Psoas muscle (tissue), 8 donors: Measurements from ENCODE around the gene YOD1. TPM values are rescaled to one million over a fixed set of nuclear protein-coding genes. Genes with fewer than 3 reads are reported as not detected.
A peak's percentile ranks its signal among the peaks of the same experiment; 100 is the strongest.

Source experiments
- ATAC-seq, 4 donors: fragments of 200-7000 bp; cut with Tn5 transposase; one replicate each; pipeline ENCODE4 v1.9.1; 2020; ENCODE audit warnings: moderate library complexity in 3 of 4, mild to moderate bottlenecking in 2 of 4
- DNase-seq, 2 donors: peaks; one replicate each; pipeline ENCODE4 v3.0.0-alpha.2; 2020
- H3K27ac ChIP-seq: fragments of 200-600 bp; one replicate; pipeline ENCODE4 v1.8.0; 2022
- H3K27me3 ChIP-seq, 3 donors: fragments of 200-600 bp in 1 of 3; one replicate each; pipeline versions ENCODE4 v1.6.1 to v1.8.0; 2013 to 2022; ENCODE audit warnings: low read length in 2 of 3, mild to moderate bottlenecking in 2 of 3, moderate library complexity in 1 of 3; ENCODE audit not compliant: insufficient read depth in 3 of 3
- H3K36me3 ChIP-seq, 2 donors: fragments of 200-600 bp in 1 of 2; one replicate each; pipeline versions ENCODE4 v1.6.1 to v1.8.0; 2013 to 2022; ENCODE audit warnings: low read depth in 1 of 2, mild to moderate bottlenecking in 1 of 2, moderate library complexity in 1 of 2; ENCODE audit not compliant: insufficient read depth in 1 of 2
- H3K4me1 ChIP-seq: fragments of 200-600 bp; one replicate; pipeline ENCODE4 v1.8.0; 2022
- H3K4me3 ChIP-seq: fragments of 200-600 bp; one replicate; pipeline ENCODE4 v1.8.0; 2022; ENCODE audit warnings: mild to moderate bottlenecking
- H3K9me3 ChIP-seq: fragments of 200-600 bp; one replicate; pipeline ENCODE4 v1.8.0; 2022
- CTCF ChIP-seq: fragments of 200-600 bp; IDR thresholded peaks from one replicate; pipeline ENCODE4 v1.8.0; 2022; ENCODE audit warnings: antibody characterized with exemption
- WGBS, 3 donors: extraction: QIAGEN DNeasy Blood & Tissue Kit; methylation state at CpG; one replicate each; pipeline versions ENCODE4 v1.1.6 to v1.1.7; 2013; 5-methylcytosine and 5-hydroxymethylcytosine counted together
- intact Hi-C, 2 donors: fragments of 100-400 bp; cut with DNase I; formaldehyde crosslinking; loops; one replicate each; pipeline versions ENCODE4 v1.11.0 to v1.14.2; 2022
- polyA plus RNA-seq, 3 donors: library from polyadenylated mRNA; stranded (reverse); fragments of 200-250 nt; gene quantifications; one replicate each; pipeline ENCODE4 v1.2.3, GENCODE V29; 2013
- total RNA-seq, 4 donors: library from RNA; stranded (reverse); fragmentation: NEBNext Ultra II Directional in 2 of 4; extraction: Animal tissue kit (Norgen Biotek cat#: 25700) in 2 of 4; gene quantifications; one replicate each; pipeline versions ENCODE4 v1.2.1 to v1.2.4, GENCODE V29; 2021 to 2023
- donor health status: healthy with polysubstance abuse.
- donor health status: DM: no; HTN: no; CAD: no; lungs with moderate emphysema.
- donor health status: Bipolar disorder and iron deficiency.
- donor health status: healthy.
- donor health status: DM: yes; HTN: yes; CAD: no.
- donor health status: DM: no; HTN: no; CAD: no.
- donor health status: DM: no; HTN: no; CAD: no.
- donor health status: DM: yes; HTN: yes; CAD: no.

YOD1 gene
- total and polyA plus RNA-seq, 7 donors, result 3.9 to 7.0 (median 5.5) TPM

DNA sequence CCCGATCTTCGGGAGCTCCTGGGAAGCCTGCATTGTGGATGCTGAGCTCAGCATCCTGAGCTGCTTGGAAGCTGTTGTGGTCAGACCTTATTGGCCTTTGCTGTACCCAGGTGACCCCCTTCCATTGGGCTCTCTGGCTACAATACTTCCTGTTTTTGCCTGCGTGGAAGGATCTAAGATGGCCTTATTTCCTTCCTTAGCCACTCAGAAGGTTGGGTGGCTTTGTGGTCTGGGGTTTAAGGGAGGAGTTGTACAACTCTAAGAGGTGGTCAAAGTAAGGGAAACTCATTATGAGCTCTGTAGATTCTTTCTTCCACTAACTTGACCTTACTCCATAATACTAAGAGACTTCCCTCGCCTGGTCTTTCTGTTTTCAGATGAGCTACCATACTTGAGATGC lies 19.8 kb upstream of the YOD1 start:
- intact Hi-C loops, result no loop called here
- ATAC-seq, result no peak
- H3K27ac ChIP-seq, result no peak overlapping the region

GRCh38 chr1:207069858-207070506 lies 19.0 kb upstream of the YOD1 start:
- intact Hi-C loops, result no loop called here
- peak in 3 of 4 donors; percentile 62 to 82 (median 64) for ATAC-seq
- no peak for TF ChIP-seq CTCF
- Histone ChIP-seq H3K27me3 (no peaks in the 10 kb centered on the region), H3K36me3 (peaks cover 7 to 90% of the 10 kb centered on the region in 2 donors), H3K4me1 (no peaks in the 10 kb centered on the region), H3K4me3 (no peak overlapping the region), H3K27ac (no peak overlapping the region), H3K9me3 (no peaks in the 10 kb centered on the region)
- DNase-seq, result peak; percentile 44 to 49
- WGBS, 3 donors, result 80 to 87% (median 86%) methylated on average over 5 of the region's 5 CpGs

More for the DNA sequence above, 19.8 kb upstream of the YOD1 start:
- TF ChIP-seq CTCF, result no peak
- Histone ChIP-seq H3K4me3 (no peak overlapping the region), H3K9me3 (no peaks in the 10 kb centered on the region), H3K36me3 (peaks cover 7 to 90% of the 10 kb centered on the region in 2 donors), H3K4me1 (no peaks in the 10 kb centered on the region), H3K27me3 (no peaks in the 10 kb centered on the region)
- 85 to 89% (median 88%) methylated on average over 4 of the region's 4 CpGs for WGBS, 3 donors
- no peak for DNase-seq

DNA sequence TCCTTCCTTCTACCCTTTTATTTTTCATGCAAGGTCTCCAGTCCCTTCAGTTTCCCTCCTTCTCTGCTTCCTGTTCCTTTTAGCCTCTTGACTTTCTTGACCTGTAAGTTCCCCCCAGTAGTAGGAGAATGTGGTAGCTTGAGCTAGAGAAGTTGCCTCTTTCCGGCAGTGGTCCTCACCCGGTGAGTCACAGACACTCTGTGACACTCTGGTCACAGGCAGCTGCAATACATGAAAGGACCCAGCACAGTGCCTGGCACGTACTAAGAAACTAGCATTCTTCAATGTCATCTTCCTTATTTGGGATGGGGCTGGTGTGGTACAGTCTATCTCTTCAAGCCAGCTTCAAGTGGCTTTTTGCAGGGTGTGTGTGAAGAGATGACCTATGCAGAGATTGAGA lies 18.1 kb upstream of the YOD1 start:
- intact Hi-C loops, result no loop called here

DNA sequence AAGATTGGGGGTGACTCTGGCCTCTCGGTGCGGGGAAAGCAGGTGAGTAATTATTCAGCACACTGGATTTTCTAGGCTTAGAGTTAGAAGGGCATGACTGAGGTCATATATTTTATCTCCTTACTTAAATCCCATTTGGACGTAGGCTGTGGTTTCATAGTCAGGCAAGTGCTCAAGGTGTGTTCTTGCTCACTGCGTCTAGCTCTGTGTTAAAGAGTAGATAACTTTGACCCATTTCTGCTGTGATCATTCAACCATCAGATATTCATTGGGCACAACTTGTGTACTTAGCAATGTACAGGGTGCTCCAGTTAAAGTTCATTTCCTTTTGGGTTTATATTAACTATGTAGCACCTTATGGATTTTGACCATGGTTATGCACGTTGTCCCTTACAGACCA lies 16.7 kb upstream of the YOD1 start:
- TF ChIP-seq CTCF, result no peak
- DNase-seq (no peak), ATAC-seq (no peak)
- no peak overlapping the region for H3K4me3 ChIP-seq
- intact Hi-C loops, result no loop called here
- no peaks in the 10 kb centered on the region for H3K9me3 ChIP-seq
- H3K36me3 ChIP-seq, result peaks cover 7 to 90% of the 10 kb centered on the region in 2 donors
- H3K27ac ChIP-seq, result no peak overlapping the region
- H3K4me1 ChIP-seq, result no peaks in the 10 kb centered on the region
- 70 to 82% (median 78%) methylated on average over 5 of the region's 5 CpGs for WGBS, 3 donors
- H3K27me3 ChIP-seq, result no peaks in the 10 kb centered on the region

More for the DNA sequence above, 18.1 kb upstream of the YOD1 start:
- H3K36me3 ChIP-seq, result peaks cover 7 to 90% of the 10 kb centered on the region in 2 donors
- no peaks in the 10 kb centered on the region for H3K9me3 ChIP-seq
- no peak for TF ChIP-seq CTCF
- WGBS, 3 donors, result 83 to 91% (median 86%) methylated on average over 3 of the region's 3 CpGs
- H3K27ac ChIP-seq, result no peak overlapping the region
- ATAC-seq (peak in 3 of 4 donors; percentile 20 to 55 (median 33)), DNase-seq (no peak)
- no peaks in the 10 kb centered on the region for H3K4me1 ChIP-seq
- H3K27me3 ChIP-seq, result no peaks in the 10 kb centered on the region
- H3K4me3 ChIP-seq, result no peak overlapping the region

- Histone ChIP-seq H3K27ac (no peak overlapping the region), H3K4me3 (no peak overlapping the region), H3K36me3 (peaks cover 7 to 90% of the 10 kb centered on the region in 2 donors), H3K4me1 (no peaks in the 10 kb centered on the region), H3K27me3 (no peaks in the 10 kb centered on the region), H3K9me3 (no peaks in the 10 kb centered on the region)
- intact Hi-C loops, result no loop called here
- WGBS, 3 donors, result 52 to 60% (median 57%) methylated on average over 3 of the region's 3 CpGs
- DNase-seq, result no peak
- no peak for ATAC-seq
- TF ChIP-seq CTCF, result no peak
These were observed 16.2 kb upstream of the YOD1 start for GRCh38 chr1:207067185-207067584.
